ENCODE data around the gene GTSF1L.

Gene GTSF1L

DNA sequence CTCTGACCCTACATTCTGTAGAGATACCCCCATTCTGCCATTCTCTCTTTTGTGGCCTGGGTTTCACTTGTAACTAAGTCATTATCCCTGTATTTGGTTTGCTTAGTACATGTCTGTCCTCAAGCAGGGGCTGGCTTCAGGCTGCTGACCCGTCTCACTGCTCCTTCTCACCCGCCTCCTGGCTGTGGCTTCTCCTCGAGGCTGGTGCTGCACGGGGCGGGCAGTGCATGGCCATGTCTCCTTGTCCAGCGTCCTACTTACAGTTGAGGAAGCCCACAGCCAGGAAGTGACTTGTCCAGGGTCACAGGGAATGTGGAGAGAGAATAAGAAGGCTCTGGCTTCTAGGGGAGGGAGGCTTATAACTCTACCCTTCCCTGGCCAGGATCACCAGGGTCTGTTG, 11.3 kb downstream of the GTSF1L start:
- DNase-seq = no peak

DNA sequence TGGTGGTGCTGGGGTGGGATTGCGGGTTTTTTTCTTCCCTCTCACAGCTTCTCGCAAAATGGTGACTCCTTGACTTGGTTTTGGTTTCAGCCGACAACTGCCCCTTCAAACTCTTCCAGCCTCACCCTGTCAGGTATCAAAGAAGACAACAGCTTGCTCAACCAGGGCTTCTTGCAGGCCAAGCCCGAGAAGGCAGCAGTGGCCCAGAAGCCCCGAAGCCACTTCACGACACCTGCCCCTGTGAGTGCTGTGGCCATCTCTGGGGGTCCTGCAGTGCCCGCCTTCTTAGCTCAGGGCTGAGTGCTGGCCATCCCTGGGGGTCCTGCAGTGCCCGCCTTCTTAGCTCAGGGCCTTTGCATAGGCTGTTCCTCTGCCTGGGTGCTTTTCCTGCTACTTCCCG, 11.8 kb downstream of the GTSF1L start:
- no peak for DNase-seq

DNA sequence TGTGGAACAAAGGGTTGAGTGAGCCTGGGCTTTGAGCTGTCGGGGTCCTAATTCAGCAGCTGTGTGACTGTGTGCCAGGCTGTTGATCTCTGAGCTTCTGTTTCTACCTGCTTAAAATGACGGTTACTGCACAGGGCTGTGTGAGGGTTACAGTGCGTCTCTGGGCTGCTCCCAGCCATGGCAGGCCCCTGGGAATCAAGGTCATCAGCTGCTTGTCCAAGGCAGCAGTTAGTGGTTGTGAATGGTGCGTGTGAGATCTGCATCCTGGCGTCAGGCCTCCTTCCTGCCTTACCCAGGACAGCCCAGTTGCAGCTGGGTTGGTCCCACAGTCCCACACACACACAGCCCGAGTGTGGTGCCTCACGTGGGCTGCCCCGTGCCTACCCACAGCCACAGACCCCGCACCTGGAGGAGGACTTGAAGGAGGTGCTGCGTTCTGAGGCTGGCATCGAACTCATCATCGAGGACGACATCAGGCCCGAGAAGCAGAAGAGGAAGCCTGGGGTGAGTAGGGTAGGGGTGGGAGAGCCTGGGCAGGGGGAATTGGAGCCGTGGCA, 15.6 kb downstream of the GTSF1L start:
- DNase-seq = no peak

DNA sequence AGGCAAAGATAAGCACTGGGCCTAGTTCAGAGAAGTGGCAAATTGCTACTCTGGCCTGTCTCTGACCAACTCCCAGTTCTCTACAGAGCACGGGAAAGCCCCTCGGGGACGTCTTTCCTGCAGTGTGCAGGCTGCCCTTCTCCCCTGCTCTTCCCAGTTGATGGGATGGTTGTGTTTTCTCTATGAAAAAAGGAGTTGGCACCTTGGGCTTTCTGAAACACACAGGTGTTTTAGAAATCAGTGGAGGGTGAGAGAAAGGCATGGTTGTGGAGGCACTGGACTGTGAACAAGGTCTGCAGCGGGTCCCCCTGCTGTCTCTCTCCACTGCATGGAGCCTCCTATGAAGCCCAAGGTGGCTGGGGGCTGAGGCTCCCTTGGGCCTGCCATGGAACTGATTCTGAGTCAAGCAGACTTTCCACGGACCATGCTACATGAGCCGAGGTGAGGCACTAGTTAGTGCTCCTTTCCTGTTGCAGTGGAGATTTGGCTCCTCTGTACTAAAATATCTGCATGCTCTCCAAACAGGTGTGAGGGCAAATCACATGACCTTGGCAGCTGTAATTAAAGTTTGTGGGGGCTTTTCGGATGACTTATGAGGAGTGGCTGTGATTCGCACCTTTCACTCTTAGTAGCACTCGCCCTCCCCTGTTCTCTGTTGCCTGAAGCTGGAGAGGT, 16.3 kb downstream of the GTSF1L start:
- DNase-seq = no peak

DNA sequence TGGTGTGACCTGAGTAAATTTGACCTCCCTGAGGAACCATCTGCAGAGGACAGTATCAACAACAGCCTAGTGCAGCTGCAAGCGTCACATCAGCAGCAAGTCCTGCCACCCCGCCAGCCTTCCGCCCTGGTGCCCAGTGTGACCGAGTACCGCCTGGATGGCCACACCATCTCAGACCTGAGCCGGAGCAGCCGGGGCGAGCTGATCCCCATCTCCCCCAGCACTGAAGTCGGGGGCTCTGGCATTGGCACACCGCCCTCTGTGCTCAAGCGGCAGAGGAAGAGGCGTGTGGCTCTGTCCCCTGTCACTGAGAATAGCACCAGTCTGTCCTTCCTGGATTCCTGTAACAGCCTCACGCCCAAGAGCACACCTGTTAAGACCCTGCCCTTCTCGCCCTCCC, 24.3 kb downstream of the GTSF1L start:
- no peak for DNase-seq

DNA sequence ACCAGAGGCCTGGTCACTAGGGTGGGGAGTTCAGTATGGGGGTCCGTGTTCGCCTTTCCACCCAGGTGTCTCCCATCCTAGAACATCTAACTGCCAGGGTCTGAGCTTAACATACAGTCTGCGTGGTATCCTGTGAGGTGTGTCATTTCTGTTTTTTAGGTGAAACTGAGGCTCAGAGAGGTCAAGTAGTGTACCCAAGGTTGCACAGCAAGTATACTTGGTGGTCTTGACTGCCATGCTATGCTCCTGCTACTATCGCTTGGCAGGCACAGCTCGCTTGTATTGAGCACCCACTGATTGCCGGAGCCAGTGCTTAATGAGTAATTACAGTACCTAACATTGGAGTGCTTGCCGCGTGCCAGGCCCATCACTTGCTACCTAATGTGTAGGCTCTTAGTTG, 26.2 kb downstream of the GTSF1L start:
- DNase-seq = no peak

DNA sequence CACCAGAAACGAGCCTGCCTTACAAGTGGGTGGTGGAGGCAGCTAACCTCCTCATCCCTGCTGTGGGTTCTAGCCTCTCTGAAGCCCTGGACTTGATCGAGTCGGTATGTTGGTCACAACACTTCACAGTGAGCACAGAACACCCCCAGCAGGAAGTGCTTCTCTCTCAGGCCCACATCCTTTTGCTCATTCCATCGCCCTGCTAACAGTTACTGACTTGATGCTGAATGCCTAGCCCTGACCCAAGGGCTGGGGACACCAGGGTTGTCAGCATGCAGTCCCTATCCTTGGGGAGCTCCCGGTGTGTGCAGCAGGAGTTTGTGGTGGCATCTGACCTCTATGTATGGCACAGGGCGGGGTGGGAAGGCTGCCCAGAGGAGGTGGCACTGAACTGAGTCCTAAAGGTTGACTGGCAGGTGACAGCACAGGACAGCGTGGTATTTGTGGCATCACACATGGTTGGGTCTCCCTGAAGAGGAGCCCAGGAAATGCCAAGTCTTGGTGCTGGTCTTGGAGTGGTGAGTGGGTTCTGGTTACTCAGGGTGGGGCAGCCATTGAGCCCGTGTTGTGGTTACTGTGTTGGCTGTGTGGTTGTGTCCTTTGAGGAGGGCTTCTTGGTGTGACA, 26.7 kb downstream of the GTSF1L start:
- DNase-seq = no peak

DNA sequence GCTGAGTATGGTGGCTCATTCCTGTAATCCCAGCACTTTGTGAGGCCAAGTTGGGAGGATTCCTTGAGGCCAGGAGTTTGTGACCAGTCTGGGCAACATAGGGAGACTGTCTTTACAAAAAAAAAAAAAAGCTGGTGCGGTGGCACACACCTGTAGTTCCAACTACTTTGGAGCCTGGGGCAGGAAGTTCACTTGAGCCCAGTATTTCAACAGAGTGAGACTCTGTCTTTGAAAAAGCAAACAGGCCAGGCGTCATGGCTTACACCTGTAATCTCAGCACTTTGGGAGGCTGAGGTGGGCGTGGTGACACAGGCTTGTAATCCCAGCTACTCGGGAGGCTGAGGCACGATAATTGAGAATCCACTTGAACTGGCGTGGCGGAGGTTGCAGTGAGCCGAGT, 31.2 kb downstream of the GTSF1L start:
- no peak for DNase-seq

DNA sequence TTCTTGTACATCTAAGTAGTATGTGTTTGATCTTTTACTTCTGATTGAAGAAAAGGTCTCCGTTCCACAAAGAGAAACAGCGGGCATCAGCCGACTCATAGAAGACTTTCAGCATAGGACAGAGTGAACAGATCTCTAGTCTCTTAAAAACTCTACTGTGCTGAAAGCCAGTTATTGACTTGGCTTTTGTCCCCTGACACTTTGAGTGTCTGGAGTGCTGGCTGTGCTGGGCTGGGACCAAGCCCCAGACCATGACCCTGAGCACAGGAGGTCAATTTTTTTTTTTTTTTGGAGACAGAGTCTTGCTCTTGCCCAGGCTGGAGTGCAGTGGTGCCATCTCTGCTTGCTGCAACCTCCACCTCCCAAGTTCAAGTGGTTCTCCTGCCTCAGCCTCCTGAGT, 32.0 kb downstream of the GTSF1L start:
- no peak for DNase-seq

DNA sequence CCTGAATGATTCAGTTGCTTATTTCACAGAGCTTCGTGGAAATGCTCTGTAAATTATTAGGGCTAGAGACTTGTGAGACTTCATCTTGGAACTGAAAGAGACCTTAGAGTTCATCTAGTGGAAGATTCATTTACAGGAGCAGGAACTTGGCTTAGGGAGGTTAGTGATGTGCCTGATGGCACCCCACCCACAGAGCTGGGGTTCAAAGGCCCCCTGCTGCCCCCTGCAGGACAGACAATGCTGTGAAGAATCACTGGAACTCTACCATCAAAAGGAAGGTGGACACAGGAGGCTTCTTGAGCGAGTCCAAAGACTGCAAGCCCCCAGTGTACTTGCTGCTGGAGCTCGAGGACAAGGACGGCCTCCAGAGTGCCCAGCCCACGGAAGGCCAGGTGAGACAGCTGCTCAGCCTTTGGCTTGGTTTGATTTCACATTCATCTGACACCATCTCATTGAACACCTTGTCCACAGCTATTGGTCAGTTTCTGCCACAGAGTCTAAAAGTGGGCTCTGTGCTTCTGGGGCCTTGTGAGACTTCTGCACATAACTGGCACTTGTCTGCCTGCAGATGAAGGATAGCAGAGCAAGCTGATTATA, 34.8 kb downstream of the GTSF1L start:
- DNase-seq = peak; percentile 38

DNA sequence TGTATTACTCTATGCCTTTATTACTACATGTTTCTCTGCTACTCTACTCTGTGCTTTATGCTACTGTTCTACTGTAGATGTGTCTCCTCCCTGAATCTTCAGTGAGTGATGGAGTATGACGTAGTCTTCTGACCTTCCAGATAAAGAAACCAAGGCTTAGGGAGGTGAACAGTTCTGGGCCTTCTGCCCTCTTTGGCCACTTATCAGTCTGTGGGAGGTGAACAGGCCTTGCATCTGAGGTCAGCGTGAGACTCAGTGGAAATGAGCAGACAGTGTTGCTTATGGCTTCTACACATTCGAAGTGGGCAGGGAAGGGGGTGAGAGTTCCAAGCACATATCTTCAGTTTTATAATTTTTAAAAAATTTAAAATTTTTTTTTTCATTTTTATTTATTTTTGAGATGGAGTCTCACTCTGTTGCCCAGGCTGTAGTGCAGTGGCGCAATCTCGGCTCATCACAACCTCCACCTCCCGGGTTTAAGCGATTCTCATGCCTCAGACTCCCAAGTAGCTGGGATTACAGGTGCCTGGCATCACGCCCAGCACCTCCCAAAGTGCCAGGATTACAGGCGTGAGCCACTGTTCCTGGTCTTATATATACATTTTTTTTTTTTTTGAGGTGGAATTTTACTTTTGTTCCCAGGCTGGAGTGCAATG, 35.7 kb downstream of the GTSF1L start:
- no peak for DNase-seq

DNA sequence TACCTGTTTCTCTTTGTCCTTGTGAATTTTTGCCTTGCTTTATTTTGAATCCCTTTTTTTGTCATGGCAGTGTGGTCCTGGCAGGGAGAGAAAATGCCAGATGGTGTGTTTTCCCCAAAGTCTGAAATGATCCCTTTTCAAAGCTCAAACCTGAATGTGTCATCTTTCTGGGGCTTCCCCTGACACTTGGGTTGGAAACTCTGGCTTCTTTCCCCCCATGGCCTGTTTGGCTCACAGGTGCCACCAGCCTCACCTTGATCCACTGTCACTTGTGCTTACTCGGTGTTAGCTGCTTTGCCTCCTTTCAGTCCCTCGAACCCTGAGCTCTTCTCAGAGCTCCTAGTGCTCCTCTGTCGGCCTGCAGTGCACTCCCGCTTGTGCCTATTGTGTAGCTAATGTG, 37.6 kb downstream of the GTSF1L start:
- no peak for DNase-seq

DNA sequence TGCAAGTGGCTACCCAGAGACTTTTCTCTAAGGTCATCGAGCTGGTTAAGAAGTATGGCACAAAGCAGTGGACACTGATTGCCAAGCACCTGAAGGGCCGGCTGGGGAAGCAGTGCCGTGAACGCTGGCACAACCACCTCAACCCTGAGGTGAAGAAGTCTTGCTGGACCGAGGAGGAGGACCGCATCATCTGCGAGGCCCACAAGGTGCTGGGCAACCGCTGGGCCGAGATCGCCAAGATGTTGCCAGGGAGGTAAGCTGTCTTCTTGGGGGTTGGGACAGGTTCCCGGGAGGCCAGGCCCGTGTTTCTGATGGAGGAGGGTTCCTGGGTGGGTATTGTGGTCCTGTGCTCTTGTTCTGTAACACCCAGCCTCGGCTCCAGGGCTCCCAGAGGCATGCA, 40.0 kb downstream of the GTSF1L start:
- DNase-seq = no peak

DNA sequence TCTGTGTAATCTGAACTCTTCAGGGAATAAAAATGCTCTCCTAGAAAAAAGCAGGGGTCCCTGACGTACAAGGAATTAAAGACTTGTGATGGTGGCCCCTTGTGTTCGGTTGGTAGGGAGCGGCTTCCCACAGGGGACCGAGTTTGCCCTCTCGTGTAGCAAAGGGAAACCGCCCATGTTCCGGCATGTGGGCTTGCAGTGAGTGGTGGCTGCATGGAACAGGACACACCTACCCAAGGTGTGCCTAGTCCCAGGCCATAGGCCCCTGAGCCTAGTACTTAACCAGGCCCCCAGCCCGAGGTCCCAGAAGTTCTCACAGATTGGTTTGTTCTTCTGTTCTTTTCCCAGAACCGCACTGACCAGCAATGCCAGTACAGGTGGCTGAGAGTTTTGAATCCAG, 44.4 kb downstream of the GTSF1L start:
- DNase-seq = no peak

DNA sequence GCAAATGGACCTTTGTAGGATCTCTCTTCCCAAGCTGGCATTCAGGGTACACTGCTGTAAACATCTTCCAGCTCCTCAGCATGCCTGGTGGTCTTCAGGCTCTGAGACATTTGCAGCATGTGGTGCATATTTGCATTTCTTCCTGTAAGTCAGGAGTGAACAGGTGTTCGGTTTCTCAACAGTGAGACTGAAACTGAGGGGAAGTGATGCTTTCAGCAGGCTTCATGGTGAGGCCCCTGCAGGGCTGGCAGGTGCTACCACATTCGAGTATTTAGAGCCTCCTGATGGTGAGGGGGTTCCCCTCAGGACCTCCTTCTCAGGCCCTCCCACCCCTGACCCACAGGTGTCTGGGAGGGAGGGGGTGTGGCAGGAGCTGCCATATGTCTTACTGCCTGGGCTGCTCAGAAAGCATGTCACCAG, 44.8 kb downstream of the GTSF1L start:
- no peak for DNase-seq

DNA sequence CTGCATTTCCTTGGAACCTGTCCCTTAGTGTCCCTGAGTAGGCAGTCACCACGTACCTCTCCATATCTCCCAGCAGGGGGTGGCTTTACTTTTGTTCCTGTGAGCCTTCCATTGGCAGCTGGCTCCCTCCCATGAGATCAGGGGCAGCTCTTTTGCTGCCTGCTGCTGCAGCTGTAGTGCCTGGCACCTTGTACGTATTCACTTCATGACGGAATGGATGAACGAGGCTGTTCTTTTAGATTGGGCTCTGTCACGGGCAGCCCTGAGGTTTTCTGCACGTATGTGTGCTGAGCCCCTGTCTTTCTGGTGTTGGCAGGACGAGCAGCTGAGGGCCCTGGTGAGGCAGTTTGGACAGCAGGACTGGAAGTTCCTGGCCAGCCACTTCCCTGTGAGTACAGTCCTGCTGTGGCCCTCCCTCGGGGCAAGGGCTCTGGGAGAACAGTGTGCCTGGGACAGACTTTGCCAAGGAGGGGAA, 45.3 kb downstream of the GTSF1L start:
- DNase-seq = no peak

DNA sequence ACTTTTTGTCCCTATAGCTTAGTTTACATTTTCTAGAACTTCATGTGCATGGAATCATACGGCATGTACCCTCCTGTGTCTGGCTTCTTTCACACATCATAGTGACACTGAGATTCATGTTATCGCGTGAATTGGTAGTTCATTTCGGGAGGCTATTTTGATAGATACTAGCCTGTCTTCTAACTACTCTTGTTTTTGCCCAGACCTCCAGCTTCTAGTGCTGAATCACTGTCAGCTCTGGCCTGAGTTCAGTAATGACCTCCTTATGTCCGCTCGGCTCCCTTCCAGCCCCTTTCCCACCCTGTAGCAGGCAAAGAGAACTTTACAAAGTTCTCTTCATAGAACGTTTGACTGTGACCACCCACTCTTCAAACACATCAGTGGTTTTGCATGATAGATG, 45.8 kb downstream of the GTSF1L start:
- DNase-seq = no peak

DNA sequence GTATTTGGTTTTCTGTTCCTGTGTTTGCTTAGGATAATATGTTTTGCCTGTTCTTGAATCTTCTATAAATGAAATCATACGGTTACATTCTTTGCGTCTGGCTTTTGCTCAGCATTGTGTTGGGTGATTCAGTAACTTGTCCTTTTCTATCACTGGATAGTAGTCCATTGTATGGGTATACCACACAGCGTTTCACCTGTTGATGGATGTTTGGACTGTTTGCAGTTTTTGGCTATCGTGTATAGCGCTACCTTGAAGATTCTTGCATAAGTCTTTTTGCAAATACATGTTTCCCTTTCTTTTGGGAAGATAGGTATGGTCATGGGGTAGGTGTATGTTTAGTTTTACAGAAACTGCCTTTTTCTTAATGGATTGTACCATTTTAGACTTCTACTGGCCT, 50.4 kb downstream of the GTSF1L start:
- DNase-seq = no peak

Data from CD4-positive, alpha-beta T cell treated with Interleukin-4 for 4 hours (primary cell).